ENCODE data around the gene ODF2L. TPM values are rescaled to one million over a fixed set of nuclear protein-coding genes. Genes with fewer than 3 reads are reported as not detected.

ODF2L gene
- total RNA-seq, 1 donor from 2014 or later = 43.9 TPM

GRCh38 chr1:86322241-86322640 is 73.9 kb downstream of the ODF2L start:
- H3K36me3 Mint-ChIP-seq (ENCODE audit: low read depth) = no peaks in the 10 kb centered on the region
- no peaks in the 10 kb centered on the region for H3K27me3 Mint-ChIP-seq (ENCODE audit: low read depth)
- no peak overlapping the region for H3K4me3 Mint-ChIP-seq
- no peak overlapping the region for H3K27ac Mint-ChIP-seq (ENCODE audit: unreplicated experiment)
- TF ChIP-seq CTCF (conservative IDR thresholded peaks at IDR 0.05) = no peak
- no peaks in the 10 kb centered on the region for H3K4me1 Mint-ChIP-seq
- H3K9me3 Mint-ChIP-seq = no peaks in the 10 kb centered on the region
- no peak for DNase-seq (ENCODE audit: low read depth, low spot score)

GRCh38 chr1:86318436-86318835 is 77.7 kb downstream of the ODF2L start:
- no peak for DNase-seq (ENCODE audit: low read depth, low spot score)
- TF ChIP-seq CTCF (conservative IDR thresholded peaks at IDR 0.05) = no peak
- Mint-ChIP-seq H3K4me1 (no peaks in the 10 kb centered on the region), H3K27ac (ENCODE audit: unreplicated experiment) (no peak overlapping the region), H3K4me3 (no peak overlapping the region), H3K36me3 (ENCODE audit: low read depth) (no peaks in the 10 kb centered on the region), H3K9me3 (no peaks in the 10 kb centered on the region), H3K27me3 (ENCODE audit: low read depth) (no peaks in the 10 kb centered on the region)

GRCh38 chr1:86317926-86318325 is 78.2 kb downstream of the ODF2L start:
- no peak overlapping the region for H3K4me3 Mint-ChIP-seq
- TF ChIP-seq CTCF (conservative IDR thresholded peaks at IDR 0.05) = no peak
- no peaks in the 10 kb centered on the region for H3K27me3 Mint-ChIP-seq (ENCODE audit: low read depth)
- DNase-seq (ENCODE audit: low read depth, low spot score) = no peak
- H3K36me3 Mint-ChIP-seq (ENCODE audit: low read depth) = no peaks in the 10 kb centered on the region
- H3K27ac Mint-ChIP-seq (ENCODE audit: unreplicated experiment) = no peak overlapping the region
- no peaks in the 10 kb centered on the region for H3K9me3 Mint-ChIP-seq
- no peaks in the 10 kb centered on the region for H3K4me1 Mint-ChIP-seq

GRCh38 chr1:86305731-86306130 is 90.4 kb downstream of the ODF2L start:
- H3K36me3 Mint-ChIP-seq (ENCODE audit: low read depth) = peaks cover 3% of the 10 kb centered on the region
- DNase-seq (ENCODE audit: low read depth, low spot score) = no peak
- no peak overlapping the region for H3K27ac Mint-ChIP-seq (ENCODE audit: unreplicated experiment)
- peaks cover 5% of the 10 kb centered on the region for H3K4me1 Mint-ChIP-seq
- no peak for TF ChIP-seq CTCF (conservative IDR thresholded peaks at IDR 0.05)
- H3K27me3 Mint-ChIP-seq (ENCODE audit: low read depth) = no peaks in the 10 kb centered on the region
- H3K9me3 Mint-ChIP-seq = peaks cover 5% of the 10 kb centered on the region
- no peak overlapping the region for H3K4me3 Mint-ChIP-seq

- Mint-ChIP-seq H3K36me3 (ENCODE audit: low read depth) (peaks cover 3% of the 10 kb centered on the region), H3K9me3 (peaks cover 8% of the 10 kb centered on the region), H3K4me1 (peaks cover 5% of the 10 kb centered on the region), H3K27ac (ENCODE audit: unreplicated experiment) (no peak overlapping the region), H3K4me3 (no peak overlapping the region), H3K27me3 (ENCODE audit: low read depth) (no peaks in the 10 kb centered on the region)
- no peak for TF ChIP-seq CTCF (conservative IDR thresholded peaks at IDR 0.05)
- no peak for DNase-seq (ENCODE audit: low read depth, low spot score)
Observed at GRCh38 chr1:86303041-86303690, 93.0 kb downstream of the ODF2L start.

Small RNA genes lying within 50 kb of the gene (microRNA-seq; reads per million reads assigned to microRNA genes)
- not detected for gene MIR7856

Other genes starting within 250 kb of the ODF2L start
- gene COL24A1, start 239.6 kb downstream of the ODF2L start, total RNA-seq = 0.20 and 0.35 TPM in 2 replicates
- not detected in 2 replicates for gene CLCA2, start 27.8 kb upstream of the ODF2L start, total RNA-seq
- gene CLCA1, start 72.6 kb upstream of the ODF2L start, total RNA-seq = not detected in 2 replicates
- not detected in 2 replicates for gene CLCA4, start 150.8 kb upstream of the ODF2L start, total RNA-seq

All from neural crest cell (in vitro differentiated cells).